H9 (cell line): Measurements from ENCODE around the gene SUPT6H. TPM values are rescaled to one million over a fixed set of nuclear protein-coding genes. Genes with fewer than 3 reads are reported as not detected.
A peak's percentile ranks its signal among the peaks of the same experiment; 100 is the strongest.

Experiments used
- DNase-seq: peaks from one replicate; pipeline ENCODE4 v3.0.0-alpha.2; 2017
- H2AFZ ChIP-seq: one replicate; pipeline ENCODE4 v1.6.1; 2013; ENCODE audit warnings: mild to moderate bottlenecking, low read length, control low read depth, moderate library complexity
- H2AK5ac ChIP-seq: 2 replicates; pipeline ENCODE4 v1.6.1; 2013; ENCODE audit warnings: low read length, control low read depth, mixed read lengths; ENCODE audit not compliant: insufficient read length
- H2BK120ac ChIP-seq: one replicate; pipeline ENCODE4 v1.6.1; 2013; ENCODE audit warnings: low read depth, mild to moderate bottlenecking, low read length, control low read depth, inconsistent platforms; ENCODE audit not compliant: poor library complexity, severe bottlenecking
- H2BK12ac ChIP-seq: 2 replicates; pipeline ENCODE4 v1.6.1; 2013; ENCODE audit warnings: low read length, control low read depth, mixed read lengths, low read depth; ENCODE audit not compliant: insufficient read length
- H2BK15ac ChIP-seq: 2 replicates; pipeline ENCODE4 v1.6.1; 2013; ENCODE audit warnings: low read depth, low read length, control low read depth
- H2BK20ac ChIP-seq: one replicate; pipeline ENCODE4 v1.6.1; 2013; ENCODE audit warnings: low read depth, mild to moderate bottlenecking, low read length, control low read depth, inconsistent platforms; ENCODE audit not compliant: poor library complexity, severe bottlenecking
- H2BK5ac ChIP-seq: 2 replicates; pipeline ENCODE4 v1.6.1; 2013; ENCODE audit warnings: low read length, control low read depth, mixed read lengths; ENCODE audit not compliant: insufficient read length
- H3K14ac ChIP-seq: 2 replicates; pipeline ENCODE4 v1.6.1; 2013; ENCODE audit warnings: low read length, control low read depth; ENCODE audit not compliant: insufficient read depth
- H3K18ac ChIP-seq: 2 replicates; pipeline ENCODE4 v1.6.1; 2013; ENCODE audit warnings: low read depth, mild to moderate bottlenecking, mixed read lengths, low read length, control low read depth; ENCODE audit not compliant: insufficient read length
- H3K23ac ChIP-seq: 2 replicates; pipeline ENCODE4 v1.6.1; 2013; ENCODE audit warnings: low read length, control low read depth, mixed read lengths, low read depth; ENCODE audit not compliant: insufficient read length
- H3K23me2 ChIP-seq: 2 replicates; pipeline ENCODE4 v1.6.1; 2013; ENCODE audit warnings: low read depth, mild to moderate bottlenecking, mixed read lengths, low read length, control low read depth; ENCODE audit not compliant: insufficient read length, poor library complexity, severe bottlenecking
- H3K27ac ChIP-seq: 2 replicates; pipeline ENCODE4 v1.5.1; 2013; ENCODE audit warnings: low read length, control low read depth, mixed read lengths, low read depth; ENCODE audit not compliant: insufficient read length
- H3K27me3 ChIP-seq: 2 replicates; pipeline ENCODE4 v1.6.1; 2013; ENCODE audit warnings: low read length, control low read depth, inconsistent platforms; ENCODE audit not compliant: insufficient read depth
- H3K4ac ChIP-seq: 2 replicates; pipeline ENCODE4 v1.6.1; 2013; ENCODE audit warnings: low read depth, mild to moderate bottlenecking, control low read depth, inconsistent platforms, low read length, moderate library complexity
- H3K4me1 ChIP-seq: 2 replicates; pipeline ENCODE4 v1.6.1; 2013; ENCODE audit warnings: low read length, control low read depth, inconsistent platforms; ENCODE audit not compliant: insufficient read depth
- H3K4me2 ChIP-seq: 2 replicates; pipeline ENCODE4 v1.6.1; 2013; ENCODE audit warnings: low read length, control low read depth, mixed read lengths; ENCODE audit not compliant: insufficient read length, insufficient read depth
- H3K56ac ChIP-seq: 2 replicates; pipeline ENCODE4 v1.6.1; 2013; ENCODE audit warnings: low read depth, mild to moderate bottlenecking, mixed read lengths, low read length, control low read depth; ENCODE audit not compliant: insufficient read length
- H3K79me1 ChIP-seq: 2 replicates; pipeline ENCODE4 v1.6.1; 2013; ENCODE audit warnings: low read depth, mild to moderate bottlenecking, moderate library complexity, low read length, control low read depth, inconsistent platforms; ENCODE audit not compliant: insufficient read depth, poor library complexity, severe bottlenecking
- H3K79me2 ChIP-seq: 2 replicates; pipeline ENCODE4 v1.6.1; 2013; ENCODE audit warnings: low read length, control low read depth, inconsistent platforms; ENCODE audit not compliant: insufficient read depth
- H3K9ac ChIP-seq: 2 replicates; pipeline ENCODE4 v1.6.1; 2013; ENCODE audit warnings: low read length, control low read depth, mixed read lengths; ENCODE audit not compliant: insufficient read length; ENCODE audit errors: extremely low read depth
- H3K9me3 ChIP-seq: one replicate; pipeline ENCODE4 v1.6.1; 2013; ENCODE audit warnings: low read depth, low read length, inconsistent platforms; ENCODE audit not compliant: control insufficient read depth
- H3T11ph ChIP-seq: one replicate; pipeline ENCODE4 v1.6.1; 2013; ENCODE audit warnings: mild to moderate bottlenecking, low read length, control low read depth, inconsistent platforms
- H4K20me1 ChIP-seq: one replicate; pipeline ENCODE4 v1.6.1; 2013; ENCODE audit not compliant: control insufficient read depth, insufficient read length, insufficient read depth
- H4K5ac ChIP-seq: 2 replicates; pipeline ENCODE4 v1.6.1; 2013; ENCODE audit warnings: low read depth, mild to moderate bottlenecking, mixed read lengths, low read length, control low read depth; ENCODE audit not compliant: insufficient read length
- H4K8ac ChIP-seq: replicated peaks from 2 replicates; pipeline ENCODE4 v1.6.1; 2013; ENCODE audit warnings: low read length, control low read depth, mixed read lengths, low read depth; ENCODE audit not compliant: insufficient read length
- H4K91ac ChIP-seq: 2 replicates; pipeline ENCODE4 v1.6.1; 2013; ENCODE audit warnings: low read depth, mild to moderate bottlenecking, moderate library complexity, mixed read lengths, low read length, control low read depth; ENCODE audit not compliant: insufficient read length
- H3K27ac Mint-ChIP-seq, 3 experiments: 2 replicates in 2 of 3; 3 replicates in 1 of 3; pipeline ENCODE4 v1.8.0; 2020 to 2021; ENCODE audit warnings: mixed read lengths in 3 of 3, mild to moderate bottlenecking in 1 of 3, moderate library complexity in 1 of 3
- H3K27me3 Mint-ChIP-seq: 2 replicates; pipeline ENCODE4 v1.8.0; 2021; ENCODE audit warnings: low read depth, mild to moderate bottlenecking, moderate library complexity, mixed read lengths
- H3K36me3 Mint-ChIP-seq, 3 experiments: 2 replicates in 2 of 3; 3 replicates in 1 of 3; pipeline ENCODE4 v1.8.0; 2020 to 2021; ENCODE audit warnings: low read depth in 3 of 3, mixed read lengths in 3 of 3; ENCODE audit not compliant: insufficient read depth in 1 of 3
- H3K4me1 Mint-ChIP-seq, 2 experiments: 2 replicates each; pipeline ENCODE4 v1.8.0; 2020; ENCODE audit warnings: mixed read lengths in 2 of 2
- H3K4me3 Mint-ChIP-seq, 2 experiments: 2 replicates in 1 of 2; 3 replicates in 1 of 2; pipeline ENCODE4 v1.8.0; 2020 to 2021; ENCODE audit warnings: mild to moderate bottlenecking in 2 of 2, mixed read lengths in 2 of 2, moderate library complexity in 1 of 2
- H3K9me3 Mint-ChIP-seq, 2 experiments: 2 replicates in 1 of 2; 3 replicates in 1 of 2; pipeline ENCODE4 v1.8.0; 2020; ENCODE audit warnings: mild to moderate bottlenecking in 2 of 2, mixed read lengths in 2 of 2, moderate library complexity in 1 of 2
- CTCF ChIP-seq: fragments of 200-600 bp; sonication (generic); conservative IDR thresholded peaks from 3 replicates; pipeline ENCODE4 v1.8.0; 2021; ENCODE audit warnings: antibody characterized with exemption, mild to moderate bottlenecking
- WGBS: extraction: QIAGEN DNeasy Blood & Tissue Kit; methylation state at CpG from one replicate; pipeline ENCODE4 v1.1.7; 2013; ENCODE audit warnings: missing lambda C conversion rate, low lambda C conversion rate, mixed read lengths; ENCODE audit not compliant: insufficient read length; ENCODE audit errors: extremely low coverage; 5-methylcytosine and 5-hydroxymethylcytosine counted together
- total RNA-seq: library from RNA; stranded (reverse); gene quantifications from 2 replicates; pipeline ENCODE4 v1.2.1, GENCODE V29; 2021

Gene SUPT6H
- total RNA-seq, 1 experiment from 2014 or later, result 85.8 TPM

- H3K23ac ChIP-seq, result no peak overlapping the region
- no peak overlapping the region for H2BK12ac ChIP-seq
- Mint-ChIP-seq H3K9me3 (no peaks in the 10 kb centered on the region), H3K27ac (peak overlapping the region; percentile 72 to 91 (median 91); a peak in 6 of 7 replicates), H3K27me3 (no peaks in the 10 kb centered on the region), H3K36me3 (peaks cover 40 to 82% (median 70%) of the 10 kb centered on the region in 3 experiments; a peak in 6 of 7 replicates), H3K4me3 (peak overlapping the region in 1 of 2 experiments; percentile 21; a peak in 1 of 5 replicates), H3K4me1 (peaks cover 28 to 31% of the 10 kb centered on the region in 2 experiments)
- H3K4me1 ChIP-seq, result no peaks in the 10 kb centered on the region
- H3K79me2 ChIP-seq, result no peaks in the 10 kb centered on the region
- no peaks in the 10 kb centered on the region for H3K79me1 ChIP-seq
- H3K4me2 ChIP-seq, result no peak overlapping the region
- peaks cover 4% of the 10 kb centered on the region for H4K20me1 ChIP-seq
- no peak overlapping the region for H3K4ac ChIP-seq
- no CpG with 5 or more reads among the region's 10 CpGs for WGBS
- no peak overlapping the region for H4K8ac ChIP-seq
- no peak overlapping the region for H3K56ac ChIP-seq
- no peak overlapping the region for H2AK5ac ChIP-seq
- no peak overlapping the region for H4K91ac ChIP-seq
- no peak overlapping the region for H2BK120ac ChIP-seq
- H3K27me3 ChIP-seq, result no peaks in the 10 kb centered on the region
- H3K27ac ChIP-seq, result no peak overlapping the region
- no peak overlapping the region for H4K5ac ChIP-seq
- H3K18ac ChIP-seq, result no peak overlapping the region
- H2AFZ ChIP-seq, result no peak overlapping the region
- no peaks in the 10 kb centered on the region for H3K9me3 ChIP-seq
- H2BK20ac ChIP-seq, result no peak overlapping the region
- no peak overlapping the region for H3K14ac ChIP-seq
- no peak for TF ChIP-seq CTCF
- no peak overlapping the region for H3K9ac ChIP-seq
- H3K23me2 ChIP-seq, result no peaks in the 10 kb centered on the region
- H2BK5ac ChIP-seq, result no peak overlapping the region
- H3T11ph ChIP-seq, result no peak overlapping the region
- H2BK15ac ChIP-seq, result no peak overlapping the region
- no peak for DNase-seq
Measured at GRCh38 chr17:28702026-28702751, 40.2 kb downstream of the SUPT6H start.
